Measurements from ENCODE around the gene RACK1. TPM values are rescaled to one million over a fixed set of nuclear protein-coding genes. Genes with fewer than 3 reads are reported as not detected.

The RACK1 gene
- total and polyA plus RNA-seq, 2 of the 4 experiments (the other 2 are of a cell fraction): 4,263 to 9,350 TPM

GRCh38 chr5:181205761-181206649 lies 37.7 kb downstream of the RACK1 start:
- Histone ChIP-seq H4K91ac (ENCODE audit: insufficient read depth, low read depth, low read length) (no peak overlapping the region), H3K9me1 (ENCODE audit: insufficient read depth, low read length) (0 out of 2 replicates have a peak, but pooled peaks cover 6% of the 10 kb centered on the region), H3K23ac (ENCODE audit: low read depth, low read length) (no peak overlapping the region), H2AK5ac (ENCODE audit: low read depth, low read length) (0 out of 2 replicates have a peak overlapping the region, but pooled peaks have one; percentile 45), H4K5ac (ENCODE audit: low read depth, low read length) (no peak overlapping the region), H2AFZ (replicated peaks; ENCODE audit: low read length, poor library complexity) (peak overlapping the region; percentile 91), H3K14ac (replicated peaks; ENCODE audit: low read depth, low read length) (no peak overlapping the region), H3K9ac (ENCODE audit: low read depth, low read length) (no peak overlapping the region), H2BK120ac (ENCODE audit: low read depth, low read length) (no peak overlapping the region), H3K4ac (ENCODE audit: low read depth, low read length) (no peak overlapping the region), H3K56ac (ENCODE audit: extremely low read depth, insufficient read depth, low read length) (no peak overlapping the region), H2AK9ac (replicated peaks; ENCODE audit: low read depth, low read length, poor library complexity) (peak overlapping the region; percentile 79), H3K27ac (ENCODE audit: insufficient read depth, low read length) (no peak overlapping the region), H3K4me3 (ENCODE audit: insufficient read depth, low read depth, low read length) (peak overlapping the region; percentile 36; the same call in 1 of the 2 replicates), H2BK15ac (ENCODE audit: low read depth, low read length) (no peak overlapping the region), H4K20me1 (ENCODE audit: insufficient read depth, low read length) (no peaks in the 10 kb centered on the region), H3K27me3 (ENCODE audit: control insufficient read depth, insufficient read depth, low read length) (no peaks in the 10 kb centered on the region; the same call in 1 of the 2 replicates), H3K9me3 (ENCODE audit: control insufficient read depth, insufficient read depth, low read length) (no peaks in the 10 kb centered on the region), H3K4me2 (ENCODE audit: low read depth, low read length) (peak overlapping the region; percentile 76), H3K79me1 (ENCODE audit: low read depth in 1 of 2, low read length in 2 of 2) (no peaks in the 10 kb centered on the region), H2BK5ac (ENCODE audit: low read depth, low read length, poor library complexity, severe bottlenecking) (no peak overlapping the region), H3K18ac (ENCODE audit: low read depth, low read length) (no peak overlapping the region), H3K36me3 (ENCODE audit: control insufficient read depth, insufficient read depth, low read length) (no peaks in the 10 kb centered on the region), H2BK20ac (ENCODE audit: low read depth, low read length) (no peak overlapping the region), H4K8ac (ENCODE audit: low read depth in 2 of 2, low read length in 2 of 2) (no peak overlapping the region), H3K4me1 (ENCODE audit: control insufficient read depth, insufficient read depth, low read length) (peaks cover 4% of the 10 kb centered on the region; the same call in 1 of the 2 replicates)
- intact Hi-C loops (cut with micrococcal nuclease): no loop called here
- dilution Hi-C loops (cut with HindIII; ENCODE audit: low sequenced_read_pairs, unreplicated experiment): no loop called here
- in situ Hi-C loops (cut with MboI; ENCODE audit: low sequenced_read_pairs): no loop called here
- ATAC-seq (ENCODE audit: low read depth): no peak
- ChIA-PET CTCF (interaction anchor here (1.0 to 1.3 kb wide), 3 partner anchors 14 to 22 kb away, joined by 3 to 4 read pairs (median 3); no protein-coding TSS in a partner anchor), POLR2A (ENCODE audit: unreplicated experiment) (interaction anchor here (1.3 kb wide), 1 partner anchor 8 kb away, joined by 3 read pairs; no protein-coding TSS in a partner anchor)
- no TSS peak for BruUV-seq (replicated peaks)
- DNase-seq: peak; percentile 21
- WGBS, 2 experiments (ENCODE audit: extremely low coverage in 2 of 2, insufficient read length in 1 of 2): 27% methylated on average over 29 of the region's 37 CpGs; no CpG with 5 or more reads in 1 of the 2 experiments
- TF ChIP-seq FOS (IDR thresholded peaks at IDR 0.05; ENCODE audit: low read depth, low read length) (no peak), RAD21 (IDR thresholded peaks at IDR 0.05; ENCODE audit: low read length) (no peak), MAZ (IDR thresholded peaks at IDR 0.05; ENCODE audit: borderline replicate concordance, low read depth, low read length) (no peak), CEBPB (IDR thresholded peaks at IDR 0.05; ENCODE audit: low read depth, low read length) (no peak), BHLHE40 (IDR thresholded peaks at IDR 0.05; ENCODE audit: low read depth, low read length) (no peak), NFE2L2 (IDR thresholded peaks at IDR 0.05; ENCODE audit: low read depth, low read length) (no peak), RFX5 (IDR thresholded peaks at IDR 0.05; ENCODE audit: low read depth, low read length) (no peak), RCOR1 (IDR thresholded peaks at IDR 0.05; ENCODE audit: insufficient replicate concordance, low read length) (no peak), MAFK (IDR thresholded peaks at IDR 0.05; ENCODE audit: low read depth, low read length) (no peak), ELK1 (IDR thresholded peaks at IDR 0.05; ENCODE audit: borderline replicate concordance, low read depth, low read length) (no peak), CHD1 (IDR thresholded peaks at IDR 0.05; ENCODE audit: low read depth, low read length) (no peak), SMC3 (IDR thresholded peaks at IDR 0.05; ENCODE audit: low read depth, low read length) (no peak), MXI1 (IDR thresholded peaks at IDR 0.05; ENCODE audit: borderline replicate concordance, low read depth, low read length) (no peak), USF2 (IDR thresholded peaks at IDR 0.05; ENCODE audit: low read depth, low read length) (no peak), POLR2A (IDR thresholded peaks at IDR 0.05; ENCODE audit: low read depth, low read length) (no peak)
